IMR-90 (cell line): Measurements from ENCODE around the gene GPX1. TPM values are rescaled to one million over a fixed set of nuclear protein-coding genes. Genes with fewer than 3 reads are reported as not detected.

Experiments used
- ATAC-seq: fragments of 200-7000 bp; cut with Tn5 transposase; 2 replicates; pipeline ENCODE4 v1.9.1; 2020; ENCODE audit warnings: low read depth, mild to moderate bottlenecking, moderate library complexity
- BruUV-seq: library from RNA; stranded (reverse); fragments of 400-500 nt; replicated peaks from 2 replicates; lab custom pipeline; 2021; lab: Mats Ljungman, UMichigan
- CTCF ChIA-PET: fragments of 300-600 bp; formaldehyde crosslinking; extraction: SDS; loops from one replicate; lab custom pipeline; 2021; ENCODE audit warnings: antibody characterized with exemption; lab: Yijun Ruan, JAX
- POLR2A ChIA-PET: fragments of 300-600 bp; sonication (Branson Sonifier 250); formaldehyde crosslinking; loops from one replicate; lab custom pipeline; 2022; ENCODE audit warnings: antibody characterized with exemption; ENCODE audit not compliant: unreplicated experiment; lab: Charles Lee
- DNase-seq: peaks from one replicate; pipeline ENCODE4 v3.0.0; 2013
- H2AFZ ChIP-seq: replicated peaks from 2 replicates; pipeline ENCODE3; 2013; ENCODE audit warnings: low read length, mild to moderate bottlenecking; ENCODE audit not compliant: poor library complexity
- H2AK5ac ChIP-seq: 2 replicates; pipeline ENCODE4 v1.6.1; 2013; ENCODE audit warnings: low read depth, low read length, inconsistent platforms
- H2AK9ac ChIP-seq: replicated peaks from 2 replicates; pipeline ENCODE3; 2013; ENCODE audit warnings: mild to moderate bottlenecking, low read depth, low read length, moderate library complexity; ENCODE audit not compliant: poor library complexity
- H2BK120ac ChIP-seq: 2 replicates; pipeline ENCODE4 v1.6.1; 2013; ENCODE audit warnings: low read depth, low read length, inconsistent platforms
- H2BK15ac ChIP-seq: 3 replicates; pipeline ENCODE4 v1.6.1; 2013; ENCODE audit warnings: low read depth, low read length, inconsistent platforms
- H2BK20ac ChIP-seq: 2 replicates; pipeline ENCODE4 v1.6.1; 2013; ENCODE audit warnings: low read depth, mild to moderate bottlenecking, inconsistent platforms, low read length, moderate library complexity
- H2BK5ac ChIP-seq: 2 replicates; pipeline ENCODE4 v1.6.1; 2013; ENCODE audit warnings: mild to moderate bottlenecking, low read depth, low read length, inconsistent platforms; ENCODE audit not compliant: poor library complexity, severe bottlenecking
- H3K14ac ChIP-seq: replicated peaks from 2 replicates; pipeline ENCODE4 v1.6.1; 2013; ENCODE audit warnings: low read depth, low read length, inconsistent platforms
- H3K18ac ChIP-seq: 2 replicates; pipeline ENCODE4 v1.6.1; 2013; ENCODE audit warnings: low read depth, low read length, control low read depth
- H3K23ac ChIP-seq: 2 replicates; pipeline ENCODE4 v1.6.1; 2013; ENCODE audit warnings: low read depth, low read length, inconsistent platforms
- H3K27ac ChIP-seq: 2 replicates; pipeline ENCODE4 v1.5.1; 2013; ENCODE audit warnings: mild to moderate bottlenecking, control low read depth, low read length; ENCODE audit not compliant: insufficient read depth
- H3K27me3 ChIP-seq: 2 replicates; pipeline ENCODE4 v1.6.1; 2013; ENCODE audit warnings: low read length; ENCODE audit not compliant: control insufficient read depth, insufficient read depth
- H3K36me3 ChIP-seq: 2 replicates; pipeline ENCODE4 v1.6.1; 2013; ENCODE audit warnings: low read length, mixed read lengths; ENCODE audit not compliant: control insufficient read depth, insufficient read depth
- H3K4ac ChIP-seq: 2 replicates; pipeline ENCODE4 v1.6.1; 2013; ENCODE audit warnings: low read depth, low read length, inconsistent platforms
- H3K4me1 ChIP-seq: 2 replicates; pipeline ENCODE4 v1.6.1; 2013; ENCODE audit warnings: low read length, mixed read lengths; ENCODE audit not compliant: control insufficient read depth, insufficient read depth
- H3K4me2 ChIP-seq: 2 replicates; pipeline ENCODE4 v1.6.1; 2013; ENCODE audit warnings: low read depth, mild to moderate bottlenecking, control low read depth, low read length, moderate library complexity
- H3K4me3 ChIP-seq: 2 replicates; pipeline ENCODE4 v1.5.1; 2013; ENCODE audit warnings: low read depth, mild to moderate bottlenecking, control low read depth, low read length, moderate library complexity; ENCODE audit not compliant: insufficient read depth
- H3K56ac ChIP-seq: 2 replicates; pipeline ENCODE4 v1.6.1; 2013; ENCODE audit warnings: low read length, inconsistent platforms; ENCODE audit not compliant: insufficient read depth; ENCODE audit errors: extremely low read depth
- H3K79me1 ChIP-seq, 2 experiments: 2 replicates each; pipeline ENCODE4 v1.6.1; 2013; ENCODE audit warnings: low read length in 2 of 2, inconsistent platforms in 1 of 2, low read depth in 1 of 2
- H3K9ac ChIP-seq: 2 replicates; pipeline ENCODE4 v1.6.1; 2013; ENCODE audit warnings: low read depth, low read length, control low read depth
- H3K9me1 ChIP-seq: 2 replicates; pipeline ENCODE4 v1.6.1; 2013; ENCODE audit warnings: low read length, inconsistent platforms; ENCODE audit not compliant: insufficient read depth
- H3K9me3 ChIP-seq: 2 replicates; pipeline ENCODE4 v1.6.1; 2013; ENCODE audit warnings: low read length; ENCODE audit not compliant: control insufficient read depth, insufficient read depth
- H4K20me1 ChIP-seq: 2 replicates; pipeline ENCODE4 v1.6.1; 2013; ENCODE audit warnings: low read length, inconsistent platforms; ENCODE audit not compliant: insufficient read depth
- H4K5ac ChIP-seq: 2 replicates; pipeline ENCODE4 v1.6.1; 2013; ENCODE audit warnings: mild to moderate bottlenecking, low read depth, low read length, control low read depth
- H4K8ac ChIP-seq, 2 experiments: 2 replicates each; pipeline ENCODE4 v1.6.1; 2013; ENCODE audit warnings: low read depth in 2 of 2, low read length in 2 of 2, control low read depth in 1 of 2, inconsistent platforms in 1 of 2
- H4K91ac ChIP-seq: 2 replicates; pipeline ENCODE4 v1.6.1; 2013; ENCODE audit warnings: low read depth, low read length, inconsistent platforms; ENCODE audit not compliant: insufficient read depth
- BHLHE40 ChIP-seq: fragments of 150-350 bp; IDR thresholded peaks from 2 replicates; pipeline ENCODE4 v1.6.1; 2016; ENCODE audit warnings: mild to moderate bottlenecking, low read depth, low read length
- CHD1 ChIP-seq: IDR thresholded peaks from 2 replicates; pipeline ENCODE4 v1.6.1; 2012; ENCODE audit warnings: low read depth, low read length, improper control_type of control experiment
- CTCF ChIP-seq: conservative IDR thresholded peaks from 2 replicates; pipeline ENCODE4 v1.5.1; 2012; ENCODE audit warnings: mild to moderate bottlenecking, low read depth, low read length, improper control_type of control experiment
- FOS ChIP-seq: fragments of 150-350 bp; IDR thresholded peaks from 2 replicates; pipeline ENCODE4 v1.6.1; 2016; ENCODE audit warnings: low read depth, low read length
- MAFK ChIP-seq: IDR thresholded peaks from 2 replicates; pipeline ENCODE4 v1.6.1; 2012; ENCODE audit warnings: low read depth, low read length, improper control_type of control experiment
- MAZ ChIP-seq: IDR thresholded peaks from 2 replicates; pipeline ENCODE4 v1.6.1; 2012; ENCODE audit warnings: low read depth, mild to moderate bottlenecking, low read length, improper control_type of control experiment, moderate library complexity, borderline replicate concordance
- MXI1 ChIP-seq: IDR thresholded peaks from 2 replicates; pipeline ENCODE4 v1.6.1; 2012; ENCODE audit warnings: low read depth, mild to moderate bottlenecking, low read length, moderate library complexity, borderline replicate concordance
- NFE2L2 ChIP-seq: fragments of 150-350 bp; IDR thresholded peaks from 2 replicates; pipeline ENCODE4 v1.6.1; 2016; ENCODE audit warnings: low read depth, mild to moderate bottlenecking, low read length
- POLR2A ChIP-seq: IDR thresholded peaks from 2 replicates; pipeline ENCODE4 v1.6.1; 2012; ENCODE audit warnings: mild to moderate bottlenecking, low read depth, low read length
- RCOR1 ChIP-seq: IDR thresholded peaks from 2 replicates; pipeline ENCODE4 v1.6.1; 2012; ENCODE audit warnings: mild to moderate bottlenecking, low read length, improper control_type of control experiment; ENCODE audit not compliant: insufficient replicate concordance
- RFX5 ChIP-seq: IDR thresholded peaks from 2 replicates; pipeline ENCODE4 v1.8.0; 2012; ENCODE audit warnings: low read depth, mild to moderate bottlenecking, low read length, moderate library complexity
- dilution Hi-C: fragments of 300-500 bp; cut with HindIII; formaldehyde crosslinking; loops from one replicate; pipeline ENCODE4 v1.14.3; 2018; ENCODE audit warnings: low sequenced_read_pairs; ENCODE audit not compliant: unreplicated experiment
- in situ Hi-C: fragments of 300-500 bp; cut with MboI; formaldehyde crosslinking; loops from 3 replicates; pipeline ENCODE4 v1.14.3; 2019; ENCODE audit warnings: low sequenced_read_pairs, inconsistent platforms, mixed read lengths
- intact Hi-C: fragments of 100-400 bp; cut with micrococcal nuclease; formaldehyde crosslinking; loops from 2 replicates; pipeline ENCODE4 v1.10.0; 2022
- polyA plus RNA-seq, 3 experiments: library from polyadenylated mRNA; depleted of rRNA; stranded (reverse); fragments of >200 nt; gene quantifications; 2 replicates each; pipeline ENCODE4 v1.2.3, GENCODE V29; 2012; ENCODE audit warnings: low replicate concordance in 1 of 3
- total RNA-seq: library from RNA; depleted of rRNA; stranded (reverse); fragments of >200 nt; gene quantifications from 2 replicates; pipeline ENCODE4 v1.2.3, GENCODE V29; 2012
- TF ChIP-seq, protein P1 (sequence below): fragments of 150-350 bp; IDR thresholded peaks from 2 replicates; pipeline ENCODE4 v1.6.1; 2016; ENCODE audit warnings: low read depth, mild to moderate bottlenecking, low read length, moderate library complexity, borderline replicate concordance
- TF ChIP-seq, protein P2 (sequence below): fragments of 150-350 bp; IDR thresholded peaks from 2 replicates; pipeline ENCODE4 v1.6.1; 2017; ENCODE audit warnings: mild to moderate bottlenecking, antibody characterized with exemption, low read length, low read depth

Gene GPX1
- total and polyA plus RNA-seq, 2 of the 4 experiments (the other 2 are of a cell fraction) = 128 to 680 TPM

DNA sequence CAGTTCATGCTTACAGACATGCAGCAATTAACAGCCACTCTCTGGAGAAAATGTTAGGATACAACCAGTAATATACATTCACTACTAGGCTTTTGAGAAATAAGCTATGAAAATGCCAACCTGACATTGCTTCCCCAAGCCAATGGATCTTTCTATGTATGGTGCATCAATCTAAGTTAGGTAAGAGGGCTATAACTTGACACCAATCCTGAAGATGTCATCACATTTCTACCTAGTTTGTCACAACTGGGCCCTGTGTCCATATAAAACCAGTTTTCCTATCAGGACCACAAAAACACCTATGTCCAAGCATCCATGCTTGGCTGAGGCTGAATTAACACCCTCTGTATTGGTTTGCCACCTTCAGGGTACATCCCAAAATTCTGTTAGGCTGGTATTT lies 13.8 kb upstream of the GPX1 start:
- H3K79me1 ChIP-seq = peaks cover 18 to 69% of the 10 kb centered on the region in 2 experiments
- H3K56ac ChIP-seq = no peak overlapping the region
- no peak overlapping the region for H3K18ac ChIP-seq
- no peak overlapping the region for H2AFZ ChIP-seq
- peaks cover 47% of the 10 kb centered on the region for H3K36me3 ChIP-seq
- H3K27ac ChIP-seq = no peak overlapping the region
- no peak overlapping the region for H2AK9ac ChIP-seq
- intact Hi-C loops = no loop called here
- no peak overlapping the region for H2BK120ac ChIP-seq
- TF ChIP-seq MAFK (no peak), CTCF (no peak), RCOR1 (no peak), CHD1 (no peak), RFX5 (no peak), POLR2A (no peak), BHLHE40 (no peak), MAZ (no peak), FOS (no peak), NFE2L2 (no peak), MXI1 (no peak)
- TF ChIP-seq, protein P1, sequence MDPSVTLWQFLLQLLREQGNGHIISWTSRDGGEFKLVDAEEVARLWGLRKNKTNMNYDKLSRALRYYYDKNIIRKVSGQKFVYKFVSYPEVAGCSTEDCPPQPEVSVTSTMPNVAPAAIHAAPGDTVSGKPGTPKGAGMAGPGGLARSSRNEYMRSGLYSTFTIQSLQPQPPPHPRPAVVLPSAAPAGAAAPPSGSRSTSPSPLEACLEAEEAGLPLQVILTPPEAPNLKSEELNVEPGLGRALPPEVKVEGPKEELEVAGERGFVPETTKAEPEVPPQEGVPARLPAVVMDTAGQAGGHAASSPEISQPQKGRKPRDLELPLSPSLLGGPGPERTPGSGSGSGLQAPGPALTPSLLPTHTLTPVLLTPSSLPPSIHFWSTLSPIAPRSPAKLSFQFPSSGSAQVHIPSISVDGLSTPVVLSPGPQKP = no peak
- TF ChIP-seq, protein P2, sequence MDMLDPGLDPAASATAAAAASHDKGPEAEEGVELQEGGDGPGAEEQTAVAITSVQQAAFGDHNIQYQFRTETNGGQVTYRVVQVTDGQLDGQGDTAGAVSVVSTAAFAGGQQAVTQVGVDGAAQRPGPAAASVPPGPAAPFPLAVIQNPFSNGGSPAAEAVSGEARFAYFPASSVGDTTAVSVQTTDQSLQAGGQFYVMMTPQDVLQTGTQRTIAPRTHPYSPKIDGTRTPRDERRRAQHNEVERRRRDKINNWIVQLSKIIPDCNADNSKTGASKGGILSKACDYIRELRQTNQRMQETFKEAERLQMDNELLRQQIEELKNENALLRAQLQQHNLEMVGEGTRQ = no peak
- H4K8ac ChIP-seq = no peak overlapping the region
- no peak overlapping the region for H3K14ac ChIP-seq
- in situ Hi-C loops = no loop called here
- no peak overlapping the region for H2BK20ac ChIP-seq
- dilution Hi-C loops = no loop called here
- no peak overlapping the region for H2BK15ac ChIP-seq
- no peak overlapping the region for H3K4ac ChIP-seq
- POLR2A ChIA-PET = no interaction called here
- H3K9me3 ChIP-seq = no peaks in the 10 kb centered on the region
- no peaks in the 10 kb centered on the region for H3K4me1 ChIP-seq
- peaks cover 79% of the 10 kb centered on the region for H4K20me1 ChIP-seq
- H3K27me3 ChIP-seq = no peaks in the 10 kb centered on the region
- H3K9me1 ChIP-seq = peaks cover 9% of the 10 kb centered on the region
- no peak overlapping the region for H4K5ac ChIP-seq
- DNase-seq = no peak
- ATAC-seq = no peak
- no TSS peak for BruUV-seq
- H2AK5ac ChIP-seq = no peak overlapping the region
- H3K23ac ChIP-seq = no peak overlapping the region
- CTCF ChIA-PET = no interaction called here
- no peak overlapping the region for H3K9ac ChIP-seq
- no peak overlapping the region for H3K4me3 ChIP-seq
- H4K91ac ChIP-seq = no peak overlapping the region
- no peak overlapping the region for H3K4me2 ChIP-seq
- no peak overlapping the region for H2BK5ac ChIP-seq
